ENCODE data around the gene TNFAIP3.

DNA sequence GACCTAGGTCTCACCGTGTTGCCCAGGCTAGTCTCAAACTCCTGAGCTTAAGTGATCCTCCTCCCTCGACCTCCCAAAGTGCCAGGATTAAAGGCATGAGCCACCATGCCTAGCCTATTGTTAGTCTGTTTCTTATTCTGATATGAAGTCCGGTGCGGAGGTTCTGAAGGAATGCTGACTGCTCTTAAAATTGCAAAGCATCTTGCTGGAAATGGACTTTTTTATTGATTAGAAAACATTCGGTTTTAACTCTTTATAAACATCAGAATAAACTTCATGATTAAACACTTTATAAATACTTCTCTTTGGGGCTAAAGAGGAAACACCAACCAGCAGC lies 3.2 kb downstream of the TNFAIP3 start:
- TF ChIP-seq, protein P1, sequence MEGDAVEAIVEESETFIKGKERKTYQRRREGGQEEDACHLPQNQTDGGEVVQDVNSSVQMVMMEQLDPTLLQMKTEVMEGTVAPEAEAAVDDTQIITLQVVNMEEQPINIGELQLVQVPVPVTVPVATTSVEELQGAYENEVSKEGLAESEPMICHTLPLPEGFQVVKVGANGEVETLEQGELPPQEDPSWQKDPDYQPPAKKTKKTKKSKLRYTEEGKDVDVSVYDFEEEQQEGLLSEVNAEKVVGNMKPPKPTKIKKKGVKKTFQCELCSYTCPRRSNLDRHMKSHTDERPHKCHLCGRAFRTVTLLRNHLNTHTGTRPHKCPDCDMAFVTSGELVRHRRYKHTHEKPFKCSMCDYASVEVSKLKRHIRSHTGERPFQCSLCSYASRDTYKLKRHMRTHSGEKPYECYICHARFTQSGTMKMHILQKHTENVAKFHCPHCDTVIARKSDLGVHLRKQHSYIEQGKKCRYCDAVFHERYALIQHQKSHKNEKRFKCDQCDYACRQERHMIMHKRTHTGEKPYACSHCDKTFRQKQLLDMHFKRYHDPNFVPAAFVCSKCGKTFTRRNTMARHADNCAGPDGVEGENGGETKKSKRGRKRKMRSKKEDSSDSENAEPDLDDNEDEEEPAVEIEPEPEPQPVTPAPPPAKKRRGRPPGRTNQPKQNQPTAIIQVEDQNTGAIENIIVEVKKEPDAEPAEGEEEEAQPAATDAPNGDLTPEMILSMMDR (IDR thresholded peaks at IDR 0.05; ENCODE audit: low read depth, low read length): no peak
- TF ChIP-seq EZH2phosphoT487 (IDR thresholded peaks at IDR 0.05; ENCODE audit: low read depth): no peak
